Adrenal gland (tissue), 12 donors: Measurements from ENCODE around the gene COBLL1. TPM values are rescaled to one million over a fixed set of nuclear protein-coding genes. Genes with fewer than 3 reads are reported as not detected.

Experiments used
- DNase-seq, 7 donors: peaks; one replicate each; pipeline ENCODE4 v3.0.0-alpha.2; 2019 to 2020
- H3K27ac ChIP-seq, 5 donors: fragments of 200-600 bp; sonication (generic) in 4 of 5; 1 replicate in 3 of 5; 2 replicates in 2 of 5; pipeline versions ENCODE4 v1.5.1 to v1.8.0; 2016 to 2020; ENCODE audit warnings: mild to moderate bottlenecking in 1 of 5
- H3K27me3 ChIP-seq: fragments of 200-600 bp; 2 replicates; pipeline ENCODE4 v1.8.0; 2021
- H3K36me3 ChIP-seq, 2 donors: fragments of 200-600 bp; replicated peaks in 1 of 2; 1 replicate in 1 of 2; 2 replicates in 1 of 2; pipeline versions ENCODE4 v1.5.1 to v1.8.0; 2018 to 2022
- H3K4me1 ChIP-seq, 2 donors: fragments of 200-600 bp; replicated peaks in 1 of 2; 1 replicate in 1 of 2; 2 replicates in 1 of 2; pipeline versions ENCODE4 v1.5.1 to v1.8.0; 2018 to 2021
- H3K4me3 ChIP-seq, 4 donors: fragments of 200-600 bp; sonication (generic) in 3 of 4; one replicate each; pipeline ENCODE4 v1.5.1; 2016 to 2018
- H3K9me3 ChIP-seq, 3 donors: fragments of 200-600 bp; sonication (generic) in 1 of 3; replicated peaks in 1 of 3; 1 replicate in 2 of 3; 2 replicates in 1 of 3; pipeline versions ENCODE4 v1.5.1 to v1.8.0; 2016 to 2021
- POLR2A ChIP-seq, 2 donors: fragments of 450-650 bp; IDR thresholded peaks; one replicate each; pipeline ENCODE4 v1.6.1; 2017; ENCODE audit warnings: antibody characterized with exemption in 2 of 2, mild to moderate bottlenecking in 2 of 2, moderate library complexity in 1 of 2
- WGBS, 4 donors: extraction: QIAGEN DNeasy Blood & Tissue Kit in 2 of 4; methylation state at CpG; one replicate each; pipeline versions ENCODE4 v1.1.5 to v1.1.7; 2013 to 2017; 5-methylcytosine and 5-hydroxymethylcytosine counted together
- intact Hi-C, 2 donors: fragments of 100-400 bp; cut with DNase I; formaldehyde crosslinking; loops; one replicate each; pipeline versions ENCODE4 v1.14.1 to v1.15.0; 2022 to 2023
- polyA plus RNA-seq, 3 donors: library from polyadenylated mRNA; stranded (reverse); fragments of 200-250 nt in 2 of 3; fragments of 350-450 nt in 1 of 3; fragmentation: Illumina TruSeq in 1 of 3; extraction: RNeasy Lipid Tissue Mini Kit (QIAGEN cat#74804) in 1 of 3; gene quantifications; one replicate each; pipeline ENCODE4 v1.2.3, GENCODE V29; 2013 to 2014
- total RNA-seq, 9 donors: library from RNA; depleted of rRNA in 4 of 9; stranded (reverse); fragments of >200 nt in 4 of 9; fragments of 120-200 nt in 1 of 9; fragmentation: NEBNext Ultra II Directional in 1 of 9; extraction: Animal tissue kit (Norgen Biotek cat#: 25700) in 1 of 9; gene quantifications; one replicate each; pipeline versions ENCODE4 v1.1.0 to v1.2.4, GENCODE V29; 2013 to 2023
- TF ChIP-seq, protein P1 (sequence below), 6 experiments: fragments of 450-650 bp in 4 of 6; fragments of 200-600 bp in 2 of 6; sonication (generic) in 1 of 6; IDR thresholded peaks; 1 replicate in 5 of 6; 2 replicates in 1 of 6; pipeline versions ENCODE4 v1.5.1 to v1.8.0; 2016 to 2021; ENCODE audit warnings: antibody characterized with exemption in 6 of 6, mild to moderate bottlenecking in 2 of 6, moderate library complexity in 1 of 6
- donor health status: healthy with polysubstance abuse.
- donor health status: Bipolar disorder and iron deficiency.
- donor health status: DM: yes; HTN: yes; CAD: no.
- donor health status: DM: no; HTN: no; CAD: no.
- donor health status: DM: no; HTN: no; CAD: no.
- donor health status: DM: yes; HTN: yes; CAD: no.

Gene COBLL1
- total and polyA plus RNA-seq, 12 donors, result 25.8 to 365 (median 212) TPM

GRCh38 chr2:164688896-164689419, 152.7 kb downstream of the COBLL1 start:
- intact Hi-C loops, result no loop called here
- Histone ChIP-seq H3K9me3 (no peaks in the 10 kb centered on the region), H3K27ac (no peak overlapping the region), H3K4me3 (no peak overlapping the region), H3K4me1 (no peaks in the 10 kb centered on the region), H3K27me3 (no peaks in the 10 kb centered on the region), H3K36me3 (peaks cover 0 to 16% of the 10 kb centered on the region in 2 donors)
- WGBS, 4 donors, result 86 to 89% (median 88%) methylated on average over 1 of the region's 1 CpG
- DNase-seq, result no peak
- TF ChIP-seq POLR2A (IDR thresholded peaks at IDR 0.05), result no peak
- TF ChIP-seq, protein P1, sequence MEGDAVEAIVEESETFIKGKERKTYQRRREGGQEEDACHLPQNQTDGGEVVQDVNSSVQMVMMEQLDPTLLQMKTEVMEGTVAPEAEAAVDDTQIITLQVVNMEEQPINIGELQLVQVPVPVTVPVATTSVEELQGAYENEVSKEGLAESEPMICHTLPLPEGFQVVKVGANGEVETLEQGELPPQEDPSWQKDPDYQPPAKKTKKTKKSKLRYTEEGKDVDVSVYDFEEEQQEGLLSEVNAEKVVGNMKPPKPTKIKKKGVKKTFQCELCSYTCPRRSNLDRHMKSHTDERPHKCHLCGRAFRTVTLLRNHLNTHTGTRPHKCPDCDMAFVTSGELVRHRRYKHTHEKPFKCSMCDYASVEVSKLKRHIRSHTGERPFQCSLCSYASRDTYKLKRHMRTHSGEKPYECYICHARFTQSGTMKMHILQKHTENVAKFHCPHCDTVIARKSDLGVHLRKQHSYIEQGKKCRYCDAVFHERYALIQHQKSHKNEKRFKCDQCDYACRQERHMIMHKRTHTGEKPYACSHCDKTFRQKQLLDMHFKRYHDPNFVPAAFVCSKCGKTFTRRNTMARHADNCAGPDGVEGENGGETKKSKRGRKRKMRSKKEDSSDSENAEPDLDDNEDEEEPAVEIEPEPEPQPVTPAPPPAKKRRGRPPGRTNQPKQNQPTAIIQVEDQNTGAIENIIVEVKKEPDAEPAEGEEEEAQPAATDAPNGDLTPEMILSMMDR (IDR thresholded peaks at IDR 0.05), result no peak

DNA sequence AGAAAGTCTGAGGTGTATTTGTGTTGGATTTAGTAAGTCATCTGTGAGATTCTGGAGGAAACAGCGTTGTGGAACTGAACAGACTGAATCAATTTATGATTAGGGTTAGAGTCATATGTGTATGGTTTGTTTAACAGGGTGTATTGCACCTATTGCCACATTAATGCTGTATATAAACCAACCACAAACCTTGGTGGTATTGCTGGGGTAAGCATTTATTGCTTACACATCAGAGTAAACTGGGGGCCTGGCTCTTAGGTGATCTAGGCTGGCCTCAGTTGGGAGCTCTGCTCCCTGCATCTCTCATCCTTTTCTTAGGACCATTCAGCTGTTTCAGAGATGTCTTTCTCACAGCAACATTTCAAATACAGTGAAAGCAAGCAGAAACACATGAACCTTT, 160.6 kb downstream of the COBLL1 start:
- H3K36me3 ChIP-seq, result no peaks in the 10 kb centered on the region
- no peaks in the 10 kb centered on the region for H3K27me3 ChIP-seq
- no peak overlapping the region for H3K4me3 ChIP-seq
- H3K27ac ChIP-seq, result no peak overlapping the region
- no peak for DNase-seq
- H3K4me1 ChIP-seq, result peaks cover 10 to 11% of the 10 kb centered on the region in 2 donors
- no peak for TF ChIP-seq POLR2A (IDR thresholded peaks at IDR 0.05)
- TF ChIP-seq, protein P1 (IDR thresholded peaks at IDR 0.05), result no peak
- H3K9me3 ChIP-seq, result no peaks in the 10 kb centered on the region
- intact Hi-C loops, result no loop called here
- 94 to 100% (median 94%) methylated on average over 1 of the region's 1 CpG for WGBS, 4 donors

DNA sequence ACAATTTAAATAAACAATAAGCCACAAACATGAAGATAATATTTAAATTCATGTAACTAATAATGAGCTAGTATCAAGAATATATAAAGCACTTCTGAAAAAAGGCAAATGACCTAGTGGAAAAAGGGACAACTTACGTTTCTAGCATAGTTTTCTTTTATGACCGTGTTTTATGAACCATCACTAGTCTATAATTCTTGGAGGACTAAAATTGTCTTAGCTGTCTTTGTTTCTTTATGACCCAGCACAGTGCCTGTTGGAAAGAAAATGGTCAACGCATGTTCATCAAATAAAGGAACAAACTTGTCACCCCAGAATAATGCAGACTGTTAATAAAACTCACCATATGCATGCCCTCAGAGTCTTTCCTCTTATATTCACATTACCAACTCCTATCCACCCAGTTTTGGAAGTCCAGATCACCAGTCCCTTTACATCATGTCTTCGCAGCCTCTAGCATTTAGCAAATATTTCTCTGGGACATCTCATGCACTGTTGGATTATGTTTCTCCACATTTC, 162.9 kb downstream of the COBLL1 start:
- no peak overlapping the region for H3K27ac ChIP-seq
- no peak overlapping the region for H3K4me3 ChIP-seq
- DNase-seq, result no peak
- intact Hi-C loops, result no loop called here
- H3K27me3 ChIP-seq, result no peaks in the 10 kb centered on the region
- H3K9me3 ChIP-seq, result no peaks in the 10 kb centered on the region
- TF ChIP-seq POLR2A (IDR thresholded peaks at IDR 0.05), result no peak
- TF ChIP-seq, protein P1 (IDR thresholded peaks at IDR 0.05), result no peak
- H3K36me3 ChIP-seq, result no peaks in the 10 kb centered on the region
- 92 to 95% (median 94%) methylated on average over 4 of the region's 4 CpGs for WGBS, 4 donors
- peaks cover 11 to 18% of the 10 kb centered on the region in 2 donors for H3K4me1 ChIP-seq

GRCh38 chr2:164677733-164678132, 163.9 kb downstream of the COBLL1 start:
- Histone ChIP-seq H3K4me1 (peaks cover 9 to 18% of the 10 kb centered on the region in 2 donors), H3K36me3 (no peaks in the 10 kb centered on the region), H3K27me3 (no peaks in the 10 kb centered on the region), H3K4me3 (no peak overlapping the region), H3K9me3 (no peaks in the 10 kb centered on the region), H3K27ac (no peak overlapping the region)
- DNase-seq, result no peak
- TF ChIP-seq, protein P1 (IDR thresholded peaks at IDR 0.05), result no peak
- no peak for TF ChIP-seq POLR2A (IDR thresholded peaks at IDR 0.05)
- intact Hi-C loops, result no loop called here
- WGBS, 4 donors, result 90 to 93% (median 93%) methylated on average over 1 of the region's 1 CpG
